Muscle of arm (tissue), 14 donors: Measurements from ENCODE around the gene C22orf42. TPM values are rescaled to one million over a fixed set of nuclear protein-coding genes. Genes with fewer than 3 reads are reported as not detected.
A peak's percentile ranks its signal among the peaks of the same experiment; 100 is the strongest.
"Not testable (repeated sequence)": the region's sequence is repeated elsewhere in the genome, so short reads cannot be mapped to it uniquely, and the experiment has no call there.

Source experiments
- DNase-seq: peaks from one replicate; pipeline ENCODE4 v3.0.0-alpha.2; 2013
- long read RNA-seq, 11 donors: transcript quantifications; one replicate each; lab custom pipeline, GENCODE V29; 2026
- polyA plus RNA-seq, 12 donors: library from polyadenylated mRNA; unstranded; fragments of 120-200 nt; gene quantifications; one replicate each; pipeline ENCODE4 v1.2.1, GENCODE V29; 2013; ENCODE audit not compliant: insufficient read length in 12 of 12

The C22orf42 gene, protein sequence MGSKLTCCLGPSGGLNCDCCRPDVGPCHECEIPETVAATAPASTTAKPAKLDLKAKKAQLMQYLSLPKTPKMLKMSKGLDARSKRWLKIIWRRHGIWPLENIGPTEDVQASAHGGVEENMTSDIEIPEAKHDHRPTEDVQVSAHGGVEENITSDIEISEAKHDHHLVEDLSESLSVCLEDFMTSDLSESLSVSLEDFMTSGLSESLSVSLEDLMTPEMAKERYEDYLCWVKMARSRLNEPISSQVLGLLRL
- polyA plus RNA-seq, result under 1 TPM in 1 of 12 donors, not detected in 11; 0.48 TPM
- long read RNA-seq, donor 1, result 0 reads
- long read RNA-seq, donor 2, result 0 reads
- long read RNA-seq, donor 3, result 0 reads
- long read RNA-seq, donor 4, result 0 reads
- long read RNA-seq, donor 5, result 0 reads
- long read RNA-seq, donor 6, result 0 reads
- long read RNA-seq, donor 7, result 0 reads
- long read RNA-seq, donor 8, result 0 reads
- long read RNA-seq, donor 9, result 0 reads
- long read RNA-seq, donor 10, result 0 reads
- long read RNA-seq, donor 11, result 0 reads

DNA sequence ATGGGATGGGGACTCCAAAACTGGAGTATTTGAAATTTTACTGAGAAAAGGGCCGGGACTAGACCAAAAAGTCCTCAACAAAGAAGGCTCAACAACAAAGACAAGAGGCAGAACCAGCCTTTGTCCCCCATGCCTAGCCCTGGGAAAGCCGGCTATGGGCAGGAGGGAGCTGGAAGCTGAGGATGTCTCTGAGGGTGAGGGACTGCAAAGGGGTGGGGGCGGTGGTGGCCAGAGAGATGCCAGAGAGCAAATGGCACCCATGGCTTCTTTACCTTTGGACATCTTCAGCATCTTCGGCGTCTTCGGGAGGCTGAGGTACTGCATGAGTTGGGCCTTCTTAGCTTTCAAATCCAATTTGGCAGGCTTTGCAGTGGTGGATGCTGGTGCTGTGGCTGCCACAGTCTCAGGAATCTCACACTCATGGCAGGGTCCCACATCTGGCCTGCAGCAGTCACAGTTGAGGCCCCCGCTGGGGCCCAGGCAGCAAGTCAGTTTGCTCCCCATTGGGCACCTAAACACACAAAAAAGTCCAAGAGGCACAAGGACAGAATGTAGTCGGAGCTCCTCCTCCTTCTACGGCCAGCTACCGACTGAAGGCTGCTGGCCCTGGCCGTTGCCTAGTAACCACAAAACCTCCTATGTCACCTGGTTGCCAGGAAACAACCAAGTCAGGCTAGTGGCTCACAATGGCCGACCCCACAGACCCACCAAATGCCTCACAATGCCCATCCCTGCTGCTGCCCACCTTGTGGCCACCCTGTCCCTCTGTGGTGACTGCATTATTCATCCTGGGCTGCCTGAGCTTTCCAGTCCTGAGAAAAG, at the start of gene C22orf42:
Gene C22orf42 (minus strand): TSS at position 592 of the 822 bp plus-strand sequence. CDS start 88 bp downstream, at position 504.
- no peak for DNase-seq

DNA sequence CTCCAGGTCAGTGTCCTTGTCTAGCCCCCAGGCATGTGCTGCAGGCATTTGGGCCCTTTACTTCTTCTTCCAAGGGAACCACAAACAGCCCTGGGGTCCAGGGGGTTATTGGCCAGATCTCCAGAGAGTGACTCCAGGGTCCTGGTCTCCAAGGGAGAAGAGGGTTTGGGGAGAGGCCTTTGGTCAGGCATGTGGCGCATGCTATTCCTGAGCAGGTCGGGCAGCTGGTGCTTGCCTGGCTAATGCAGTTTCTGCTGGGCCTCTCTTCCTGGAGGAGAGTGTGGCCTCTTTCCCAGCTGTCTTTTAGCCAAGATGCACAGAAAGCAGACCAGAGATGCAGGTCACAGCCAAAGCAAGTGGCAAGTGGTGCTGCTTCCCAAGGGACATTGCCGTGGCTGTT, 49.6 kb upstream of the C22orf42 start:
- no peak for DNase-seq

DNA sequence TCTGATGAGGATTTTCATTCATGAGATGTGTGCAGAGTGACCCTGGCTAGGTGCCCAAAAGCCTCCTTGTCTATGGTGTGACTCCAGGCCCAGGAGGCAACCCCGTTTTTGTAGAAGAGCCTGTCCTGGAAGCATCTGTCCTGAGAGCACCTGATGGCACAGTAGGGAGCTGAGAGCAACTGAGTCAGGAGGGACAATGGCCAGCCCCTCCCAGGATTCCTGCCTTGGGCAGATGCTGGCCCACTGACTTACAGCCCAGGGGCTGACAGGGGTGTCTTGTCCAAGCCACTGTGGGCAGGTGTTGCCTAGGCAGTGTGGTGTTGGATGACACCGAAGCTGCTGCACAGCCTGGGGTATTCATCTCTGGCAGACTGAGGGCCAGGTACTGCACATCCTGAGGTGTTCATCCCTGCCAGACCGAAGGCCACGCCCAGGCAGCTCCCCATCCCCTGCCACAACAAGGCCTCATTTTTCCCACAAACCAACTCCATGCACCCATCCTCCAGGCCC, 48.9 kb upstream of the C22orf42 start:
- DNase-seq, result no peak

DNA sequence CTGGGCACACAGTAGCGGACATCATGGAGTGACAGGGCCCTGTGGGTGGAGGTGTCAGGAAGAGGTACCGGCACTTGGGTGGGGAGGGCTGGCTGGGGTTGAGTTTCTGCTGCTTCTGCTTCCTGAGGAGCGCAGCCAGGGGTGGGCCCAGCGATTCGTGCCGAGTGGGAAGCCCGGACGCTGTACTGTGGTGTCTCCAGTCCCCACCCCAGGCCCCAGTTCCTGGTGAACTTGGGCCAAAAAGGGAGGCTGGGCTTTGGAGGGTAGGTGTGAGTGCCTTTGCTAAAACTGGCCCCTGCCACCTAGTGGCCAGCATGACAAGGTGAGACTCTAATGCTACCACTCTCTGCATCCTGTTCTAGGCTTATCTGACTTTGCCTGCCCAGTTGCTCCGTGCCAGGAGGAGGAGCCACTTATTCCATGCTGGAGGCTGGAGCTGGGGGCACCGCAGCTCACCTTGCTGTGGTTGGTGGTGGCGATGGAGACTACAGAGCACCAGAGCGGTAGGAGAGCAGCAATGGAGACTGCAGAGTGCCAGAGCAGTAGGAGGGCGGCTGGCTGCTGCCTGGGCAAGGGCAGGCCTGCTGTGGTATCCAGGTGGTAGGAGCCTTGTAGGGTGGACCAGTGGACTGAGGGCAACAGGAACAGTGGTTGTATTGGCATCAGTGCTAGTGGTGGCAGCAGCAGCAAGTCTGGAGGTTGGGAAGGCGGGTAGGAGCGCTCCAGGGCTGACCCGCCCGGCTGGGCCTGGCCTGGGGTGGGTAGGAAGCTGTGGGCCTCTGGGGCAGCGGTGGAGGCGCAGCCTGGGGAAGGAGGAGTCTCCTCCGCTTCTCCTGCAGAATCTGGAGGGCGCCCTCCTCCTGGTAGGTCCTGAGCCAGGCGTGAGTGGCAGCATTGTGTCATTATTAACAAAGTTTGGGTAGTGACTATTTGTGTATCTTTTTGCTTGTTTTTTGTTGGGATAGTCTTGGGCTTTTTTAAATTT, 48.0 kb upstream of the C22orf42 start:
- no peak for DNase-seq

DNA sequence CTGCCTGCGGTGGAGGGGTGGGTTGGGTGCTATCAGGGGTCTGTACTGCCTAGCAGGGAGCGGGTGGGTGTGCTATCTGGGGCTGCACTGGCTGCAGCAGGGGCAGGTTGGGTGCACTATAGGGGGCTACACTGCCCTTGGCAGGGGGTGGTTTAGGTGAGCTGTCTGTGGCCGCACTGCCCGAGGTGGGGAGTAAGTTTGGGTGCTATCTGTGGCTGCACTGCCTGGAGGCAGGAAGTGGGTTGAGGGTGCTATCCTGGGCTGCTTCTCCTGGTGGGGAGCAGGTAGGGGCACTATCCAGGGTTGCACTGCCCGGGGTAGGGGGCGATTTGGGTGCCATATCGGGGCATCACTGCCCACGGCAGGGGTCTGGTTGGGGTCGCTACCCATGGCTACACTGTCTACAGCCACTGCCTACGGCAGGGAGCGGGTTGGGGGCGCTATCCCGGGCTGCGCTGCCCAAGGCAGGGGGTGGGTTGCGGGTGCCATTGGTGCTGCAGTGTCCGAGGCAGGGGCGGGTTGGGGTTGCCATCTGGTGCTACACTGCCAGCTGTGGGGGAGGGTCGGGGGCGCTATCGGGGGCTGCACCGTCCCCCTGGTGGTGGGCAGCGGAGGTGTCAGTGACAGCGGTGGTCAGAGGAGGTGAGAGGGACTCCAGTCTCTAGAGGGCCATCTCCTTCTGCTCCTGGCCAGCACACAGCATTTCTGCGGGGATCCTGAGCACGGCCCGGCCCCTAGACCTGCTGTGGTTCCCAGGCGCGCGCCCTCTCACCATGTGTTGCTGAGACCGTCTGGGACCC, 47.1 kb upstream of the C22orf42 start:
- no peak for DNase-seq

DNA sequence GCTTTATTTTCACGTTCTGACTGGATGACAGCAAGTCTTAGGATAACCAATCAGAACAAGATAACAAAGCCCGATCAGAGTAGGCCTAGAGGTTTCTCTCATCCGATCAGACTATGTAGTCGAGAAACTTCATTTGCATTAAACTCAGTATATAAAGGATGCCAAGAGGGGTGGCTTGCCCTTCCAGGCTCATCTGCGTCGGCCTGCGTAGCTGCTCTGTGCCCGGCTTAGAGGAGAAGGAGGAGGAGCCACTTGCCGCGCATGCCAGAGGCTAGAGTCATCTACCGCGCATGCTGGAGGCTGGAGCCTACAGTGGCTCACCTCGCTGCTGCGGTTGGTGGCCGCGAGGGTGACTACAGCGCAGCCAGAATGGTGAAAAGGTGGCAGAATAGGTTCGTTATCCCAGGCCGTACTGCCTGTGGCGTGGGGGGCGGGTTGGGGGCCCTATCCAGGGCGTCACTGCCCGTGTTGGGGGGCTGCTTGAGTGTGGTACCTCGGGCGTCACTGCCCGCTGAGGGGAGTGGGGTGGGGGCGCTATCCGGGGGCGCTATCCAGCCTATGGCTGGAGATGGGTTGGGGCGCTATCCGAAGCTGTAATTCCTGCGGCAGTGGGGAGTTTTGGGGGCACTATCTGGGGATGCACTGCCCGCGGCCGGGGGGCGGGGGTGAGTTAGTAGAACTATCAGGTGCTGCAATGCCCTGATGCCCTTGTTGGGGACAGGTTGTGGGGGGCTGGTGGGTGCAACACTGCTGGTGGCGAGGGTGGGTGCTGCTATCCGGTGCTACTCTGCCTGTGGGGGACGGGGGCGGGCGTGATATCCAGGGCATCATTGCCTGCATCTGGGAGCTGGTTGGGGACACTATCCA, 46.0 kb upstream of the C22orf42 start, which contains the start of gene RFPL2:
Gene RFPL2 (minus strand): TSS at position 218 of the 867 bp plus-strand sequence. CDS start 2,622 bp downstream, outside the sequence.
- DNase-seq, result peak; percentile 52

DNA sequence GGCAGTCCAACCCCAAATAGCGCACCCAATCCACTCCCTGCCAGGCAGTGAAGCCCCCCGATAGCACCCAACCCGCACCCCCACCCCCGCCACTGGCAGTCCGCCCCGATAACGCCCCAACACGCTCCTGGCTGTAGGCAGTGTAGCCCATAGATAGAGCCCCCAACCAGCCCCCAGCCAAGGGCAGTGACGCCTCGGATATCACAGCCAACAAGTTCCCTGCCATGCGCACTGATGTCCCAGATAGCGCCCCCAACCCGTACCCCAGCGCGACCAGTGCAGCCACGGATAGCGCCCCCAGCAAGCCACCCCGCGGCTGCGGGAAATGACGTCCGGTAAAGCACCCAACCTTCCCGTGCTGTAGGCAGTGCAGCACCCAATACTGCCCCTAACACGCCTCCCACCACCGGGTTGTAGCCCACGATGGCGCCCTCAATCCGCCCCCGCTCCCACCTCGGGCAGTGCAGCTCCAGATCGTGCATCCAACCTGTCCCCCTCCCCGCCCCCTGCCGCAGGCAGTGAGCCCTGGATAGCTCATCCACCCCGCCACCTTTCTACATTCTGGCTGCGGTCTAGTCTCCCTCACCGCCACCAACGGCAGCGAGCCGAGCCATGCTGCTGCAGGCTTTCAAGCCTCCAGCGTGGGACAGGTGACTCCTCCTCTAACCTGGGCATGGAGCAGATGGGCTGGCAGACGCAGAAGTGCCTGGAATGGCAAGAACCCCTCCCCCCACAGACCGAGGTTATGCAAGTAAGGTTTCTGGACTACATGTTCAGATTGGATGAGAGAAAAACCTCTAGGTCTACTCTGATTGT, 45.1 kb upstream of the C22orf42 start:
- DNase-seq, result no peak

DNA sequence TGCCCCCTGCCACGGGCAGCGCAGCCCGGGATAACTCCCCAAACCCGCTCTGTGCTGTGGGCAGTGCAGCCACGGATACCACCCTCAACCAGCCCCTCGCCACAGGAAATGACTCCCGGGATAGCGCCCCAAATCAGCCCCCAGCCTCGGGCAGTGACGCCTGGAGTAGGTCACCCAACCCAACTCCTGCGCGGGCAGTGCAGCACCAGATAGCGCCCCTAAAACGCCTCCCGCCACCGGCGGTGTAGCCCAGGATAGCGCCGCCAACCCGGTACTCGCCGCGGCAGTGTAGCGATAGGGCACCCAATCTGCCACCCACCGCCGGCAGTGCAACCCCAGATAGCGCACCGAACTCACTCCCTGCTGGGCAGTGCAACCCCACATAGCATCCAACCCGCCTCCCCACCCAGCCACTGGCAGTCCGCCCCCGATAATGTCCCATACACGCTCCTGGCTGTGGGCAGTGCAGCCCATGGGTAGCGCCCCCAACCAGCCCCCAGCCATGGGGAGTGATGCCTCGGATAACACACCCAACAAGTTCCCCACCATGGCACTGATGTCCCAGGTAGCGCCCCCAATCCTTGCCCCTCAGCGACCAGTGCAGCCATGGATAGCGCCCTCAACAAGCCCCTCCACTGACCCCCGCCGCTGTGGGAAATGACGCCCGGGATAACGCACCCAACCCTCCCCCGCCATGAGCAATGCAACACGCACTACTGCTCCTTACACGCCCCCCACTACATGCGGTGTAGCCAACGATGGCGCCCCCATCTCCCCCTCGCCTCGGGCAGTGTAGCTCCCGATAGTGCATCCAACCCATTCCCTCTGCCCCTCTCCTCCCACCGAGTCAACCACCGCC, 44.3 kb upstream of the C22orf42 start:
- no peak for DNase-seq

DNA sequence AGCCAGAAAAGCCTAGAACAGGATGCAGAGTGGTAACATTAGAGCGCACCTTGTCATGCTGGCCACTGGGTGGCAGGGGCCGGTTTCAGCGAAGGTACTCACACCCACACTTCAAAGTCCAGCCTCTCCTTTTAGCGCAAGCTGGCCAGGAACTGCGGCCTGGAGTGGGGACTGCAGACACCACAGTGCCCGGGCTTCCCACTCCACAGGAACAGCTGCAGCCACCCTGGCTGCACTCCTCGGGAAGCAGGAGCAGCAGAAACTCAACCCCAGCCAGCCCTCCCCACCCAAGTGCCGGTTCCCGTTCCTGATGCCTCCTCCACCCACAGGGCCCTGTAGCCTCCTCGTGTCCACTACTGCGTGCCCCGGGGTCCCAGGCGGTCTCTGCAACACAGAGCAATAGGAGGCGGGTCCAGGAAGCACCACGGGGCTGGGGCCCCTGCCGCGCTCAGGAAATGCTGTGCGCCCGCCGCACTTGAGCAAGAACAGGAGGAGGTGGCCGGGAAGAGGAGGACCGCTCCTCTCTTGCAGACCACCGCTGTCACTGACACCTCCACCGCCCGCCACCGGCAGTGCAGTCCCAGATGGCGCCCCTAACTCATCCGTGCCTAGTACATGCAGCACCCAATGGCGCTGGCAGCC, 43.6 kb upstream of the C22orf42 start:
- no peak for DNase-seq

DNA sequence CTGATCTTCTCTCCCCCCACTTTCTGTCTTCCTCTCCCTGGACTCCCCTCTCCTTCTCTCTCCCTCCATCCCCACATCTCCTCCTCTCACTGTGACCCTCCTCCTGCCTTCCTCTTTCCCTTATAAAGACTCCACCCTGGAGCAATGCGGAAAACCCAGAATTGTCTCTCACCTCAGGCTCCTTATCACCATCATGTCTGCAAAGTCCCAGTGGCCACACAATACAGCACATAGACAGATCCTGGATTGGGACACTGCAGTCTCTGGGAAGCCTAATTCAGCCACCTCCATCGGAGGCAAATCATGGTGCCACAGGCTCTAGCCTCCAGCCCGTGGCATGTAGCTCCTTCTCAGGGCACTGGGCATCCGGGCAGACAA, 43.0 kb upstream of the C22orf42 start:
- DNase-seq, result no peak

DNA sequence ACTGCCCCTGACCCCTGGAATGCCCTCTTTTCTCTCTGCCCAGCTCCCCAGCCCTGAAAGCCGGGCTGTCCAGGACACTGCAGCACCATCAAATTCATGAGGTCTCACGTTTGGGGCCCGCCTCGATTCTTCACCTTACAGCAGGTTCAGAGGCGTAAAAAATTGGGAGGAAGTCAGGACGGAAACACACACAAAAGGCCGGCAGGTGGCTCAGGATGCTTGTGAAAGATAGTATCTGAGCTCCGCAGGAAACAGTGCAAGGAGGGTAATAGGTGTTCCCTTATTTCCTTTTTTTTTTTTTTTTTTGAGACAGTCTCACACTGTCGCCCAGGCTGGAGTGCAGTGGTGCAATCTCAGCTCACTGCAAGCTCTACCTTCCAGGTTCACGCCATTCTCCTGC, 41.6 kb upstream of the C22orf42 start:
- DNase-seq, result no peak

DNA sequence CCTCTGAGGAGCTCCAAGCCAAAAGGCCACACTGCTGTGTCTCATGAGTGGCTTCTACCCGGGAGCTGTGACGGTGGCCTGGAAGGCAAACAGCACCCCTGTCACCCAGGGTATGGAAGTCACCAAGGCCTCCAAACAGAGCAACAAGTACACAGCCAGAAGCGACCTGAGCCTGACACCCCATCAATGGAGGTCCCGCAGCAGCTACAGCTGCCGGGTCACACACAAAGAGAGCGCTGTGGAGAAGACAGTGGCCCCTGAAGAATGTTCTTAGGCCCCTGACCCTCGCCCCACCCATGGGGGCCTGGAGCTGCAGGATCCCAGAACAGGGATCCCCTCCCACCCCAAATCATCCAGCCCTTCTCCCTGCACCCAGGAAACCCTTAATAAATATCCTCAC, 40.9 kb upstream of the C22orf42 start:
- no peak for DNase-seq

DNA sequence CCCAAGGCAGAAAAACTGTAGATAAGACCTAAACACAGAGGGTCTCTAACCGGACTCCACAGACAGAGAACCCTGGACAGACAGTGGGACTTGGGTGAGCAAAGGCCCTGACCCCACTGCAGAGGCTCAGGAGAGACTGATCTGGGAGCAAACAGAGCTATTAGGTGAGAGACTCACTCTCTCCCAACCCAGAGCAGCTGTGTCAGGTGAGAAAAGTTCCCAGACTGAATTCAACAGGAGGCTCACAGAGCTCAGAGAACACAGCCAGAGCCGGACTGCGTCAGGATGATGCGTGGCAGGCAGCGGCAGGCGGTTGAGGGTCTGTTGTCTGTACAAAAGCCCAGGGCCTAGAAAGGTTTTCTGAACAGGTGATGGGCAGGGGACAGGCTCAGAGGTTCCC, 40.2 kb upstream of the C22orf42 start:
- no peak for DNase-seq

DNA sequence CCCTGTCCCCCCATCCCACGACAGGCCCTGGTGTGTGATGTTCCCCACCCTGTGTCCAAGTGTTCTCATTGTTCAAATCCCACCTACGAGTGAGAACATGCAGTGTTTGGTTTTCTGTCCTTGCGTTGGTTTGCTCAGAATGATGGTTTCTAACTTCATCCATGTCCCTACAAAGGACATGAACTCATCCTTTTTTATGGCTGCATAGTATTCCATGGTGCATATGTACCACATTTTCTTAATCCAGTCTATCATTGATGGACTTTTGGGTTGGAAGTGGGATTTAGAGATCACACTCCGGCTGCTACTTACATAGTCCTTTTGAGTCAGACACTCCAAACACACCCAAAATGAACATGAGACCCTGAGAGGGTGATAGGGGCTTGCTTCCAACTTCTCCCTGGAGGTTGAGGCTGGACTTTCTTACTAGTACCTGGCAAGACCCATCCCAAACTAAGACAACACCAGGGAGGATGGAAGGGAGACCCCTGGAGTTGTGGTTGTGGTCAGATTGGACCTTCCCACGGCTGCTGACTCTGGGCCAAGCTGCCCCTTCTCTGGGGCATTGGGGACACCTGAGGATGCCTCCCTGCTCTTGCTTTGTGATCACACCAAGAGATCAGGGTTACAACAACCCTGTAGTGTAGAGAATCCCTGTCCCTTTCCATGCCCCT, 38.6 kb upstream of the C22orf42 start:
- not testable (repeated sequence) for DNase-seq

DNA sequence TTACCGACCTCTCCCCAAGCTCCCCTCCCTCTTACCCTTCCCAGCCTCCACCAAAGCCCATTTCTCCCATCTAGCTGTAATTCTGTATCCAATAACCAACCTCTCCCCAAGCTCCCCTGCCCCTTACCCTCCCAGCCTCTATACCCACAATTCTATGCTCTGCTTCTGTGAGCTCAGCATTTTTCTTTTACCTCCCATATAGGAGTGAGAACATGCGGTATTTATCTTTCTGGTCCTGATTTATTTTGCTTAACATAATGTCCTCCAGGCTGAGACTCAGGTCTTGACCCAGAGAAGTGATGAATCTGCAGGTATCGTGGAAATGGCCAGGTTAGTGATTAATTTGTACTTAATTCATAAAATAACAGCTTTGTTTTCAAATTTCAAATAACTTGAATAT, 36.8 kb upstream of the C22orf42 start:
- DNase-seq, result not testable (repeated sequence)

DNA sequence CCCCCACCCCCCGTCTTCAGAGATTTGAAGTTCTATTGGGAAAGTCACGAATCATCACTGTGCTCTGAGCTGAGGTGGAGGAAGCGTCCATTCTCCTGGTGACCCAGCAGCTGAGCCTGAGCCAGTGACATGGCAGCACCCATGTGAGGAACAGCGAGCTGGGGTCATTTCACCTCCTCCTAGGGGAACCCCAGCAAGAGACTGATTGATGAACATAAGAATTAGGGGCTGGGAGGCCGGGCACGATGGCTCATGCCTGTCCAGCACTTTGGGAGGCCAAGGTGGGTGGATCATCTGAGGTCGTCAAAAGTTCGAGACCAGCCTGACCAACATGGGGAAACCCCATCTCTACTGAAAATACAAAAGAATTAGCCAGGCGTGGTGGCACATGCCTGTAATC, 34.2 kb upstream of the C22orf42 start:
- DNase-seq, result not testable (repeated sequence)
